ENCODE data around the gene PRSS50. TPM values are rescaled to one million over a fixed set of nuclear protein-coding genes. Genes with fewer than 3 reads are reported as not detected.

PRSS50 gene
- total RNA-seq, 1 experiment from 2014 or later = 0.70 TPM

DNA sequence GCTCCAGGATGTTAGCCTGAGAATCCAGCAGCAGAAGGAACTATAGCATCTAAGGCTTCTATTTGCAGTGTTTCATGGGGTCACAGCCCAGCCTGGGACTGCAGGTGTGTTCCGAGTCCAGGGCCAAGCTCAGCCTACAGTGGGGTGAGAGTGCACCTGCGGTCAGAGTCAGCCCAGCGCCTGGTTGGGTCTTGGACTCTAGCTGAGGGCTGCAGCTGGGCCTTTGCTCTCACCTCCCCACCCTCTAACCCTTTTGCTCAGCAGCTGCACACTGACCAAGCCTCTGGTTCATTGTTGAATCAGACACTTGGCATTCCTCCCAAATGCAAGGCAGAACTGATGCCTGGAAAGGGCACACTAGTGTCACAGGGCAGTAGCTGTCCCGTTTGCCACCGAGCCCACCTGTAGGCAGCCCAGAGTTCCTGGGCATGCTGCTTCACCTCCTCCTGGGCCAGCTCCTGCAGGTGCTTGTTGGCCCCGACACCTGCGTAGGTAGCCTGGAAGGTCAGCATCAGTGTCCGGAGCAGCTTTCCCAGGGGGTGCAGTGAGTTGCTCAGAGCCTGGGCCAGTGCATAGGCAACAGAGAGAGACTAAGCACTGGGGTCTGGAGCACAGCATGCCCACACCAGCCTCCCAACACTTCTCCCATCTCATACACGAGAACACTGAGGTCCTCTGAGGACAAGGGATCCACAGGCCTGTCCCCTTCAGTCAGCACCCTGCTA, 41.7 kb downstream of the PRSS50 start:
- DNase-seq (ENCODE audit: low spot score) (no peak), ATAC-seq (no peak)
- Mint-ChIP-seq H3K4me3 (no peak overlapping the region), H3K27ac (no peak overlapping the region), H3K4me1 (no peaks in the 10 kb centered on the region), H3K27me3 (ENCODE audit: low read depth) (no peaks in the 10 kb centered on the region), H3K9me3 (peaks cover 4% of the 10 kb centered on the region), H3K36me3 (peaks cover 3% of the 10 kb centered on the region)
- ChIA-PET CTCF (interaction anchor here (1.0 to 1.4 kb wide), 3 partner anchors 12 to 322 kb away, joined by 3 to 5 read pairs (median 4); no protein-coding TSS in a partner anchor), POLR2A (no interaction called here)
- no peak for TF ChIP-seq SMAD3 (CRISPR knock-in tag; IDR thresholded peaks at IDR 0.05; ENCODE audit: borderline replicate concordance)
- no peak for TF ChIP-seq TCF7 (CRISPR knock-in tag; IDR thresholded peaks at IDR 0.05; ENCODE audit: low read depth)
- TF ChIP-seq, protein P1, sequence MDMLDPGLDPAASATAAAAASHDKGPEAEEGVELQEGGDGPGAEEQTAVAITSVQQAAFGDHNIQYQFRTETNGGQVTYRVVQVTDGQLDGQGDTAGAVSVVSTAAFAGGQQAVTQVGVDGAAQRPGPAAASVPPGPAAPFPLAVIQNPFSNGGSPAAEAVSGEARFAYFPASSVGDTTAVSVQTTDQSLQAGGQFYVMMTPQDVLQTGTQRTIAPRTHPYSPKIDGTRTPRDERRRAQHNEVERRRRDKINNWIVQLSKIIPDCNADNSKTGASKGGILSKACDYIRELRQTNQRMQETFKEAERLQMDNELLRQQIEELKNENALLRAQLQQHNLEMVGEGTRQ (CRISPR knock-in tag; IDR thresholded peaks at IDR 0.05) = no peak
- TF ChIP-seq, protein P2, sequence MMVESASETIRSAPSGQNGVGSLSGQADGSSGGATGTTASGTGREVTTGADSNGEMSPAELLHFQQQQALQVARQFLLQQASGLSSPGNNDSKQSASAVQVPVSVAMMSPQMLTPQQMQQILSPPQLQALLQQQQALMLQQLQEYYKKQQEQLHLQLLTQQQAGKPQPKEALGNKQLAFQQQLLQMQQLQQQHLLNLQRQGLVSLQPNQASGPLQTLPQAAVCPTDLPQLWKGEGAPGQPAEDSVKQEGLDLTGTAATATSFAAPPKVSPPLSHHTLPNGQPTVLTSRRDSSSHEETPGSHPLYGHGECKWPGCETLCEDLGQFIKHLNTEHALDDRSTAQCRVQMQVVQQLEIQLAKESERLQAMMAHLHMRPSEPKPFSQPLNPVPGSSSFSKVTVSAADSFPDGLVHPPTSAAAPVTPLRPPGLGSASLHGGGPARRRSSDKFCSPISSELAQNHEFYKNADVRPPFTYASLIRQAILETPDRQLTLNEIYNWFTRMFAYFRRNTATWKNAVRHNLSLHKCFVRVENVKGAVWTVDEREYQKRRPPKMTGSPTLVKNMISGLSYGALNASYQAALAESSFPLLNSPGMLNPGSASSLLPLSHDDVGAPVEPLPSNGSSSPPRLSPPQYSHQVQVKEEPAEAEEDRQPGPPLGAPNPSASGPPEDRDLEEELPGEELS (CRISPR knock-in tag; IDR thresholded peaks at IDR 0.05) = no peak
- no peak for TF ChIP-seq EMX1 (CRISPR knock-in tag; IDR thresholded peaks at IDR 0.05)
- no peak for TF ChIP-seq CBFB (CRISPR knock-in tag; IDR thresholded peaks at IDR 0.05; ENCODE audit: low read depth)
- TF ChIP-seq, protein P3, sequence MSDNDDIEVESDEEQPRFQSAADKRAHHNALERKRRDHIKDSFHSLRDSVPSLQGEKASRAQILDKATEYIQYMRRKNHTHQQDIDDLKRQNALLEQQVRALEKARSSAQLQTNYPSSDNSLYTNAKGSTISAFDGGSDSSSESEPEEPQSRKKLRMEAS (CRISPR knock-in tag; IDR thresholded peaks at IDR 0.05) = no peak
- no peak for TF ChIP-seq JAZF1 (CRISPR knock-in tag; IDR thresholded peaks at IDR 0.05)
- no peak for TF ChIP-seq GABPB1 (CRISPR knock-in tag; IDR thresholded peaks at IDR 0.05)
- no peak for TF ChIP-seq ZNF396 (CRISPR knock-in tag; IDR thresholded peaks at IDR 0.05; ENCODE audit: borderline replicate concordance)
- TF ChIP-seq ELF4 (CRISPR knock-in tag; IDR thresholded peaks at IDR 0.05; ENCODE audit: low read depth) = no peak
- no peak for TF ChIP-seq ZNF317 (CRISPR knock-in tag; IDR thresholded peaks at IDR 0.05; ENCODE audit: borderline replicate concordance, low read depth)
- TF ChIP-seq NR3C1 (CRISPR knock-in tag; conservative IDR thresholded peaks at IDR 0.05; ENCODE audit: low read depth) = no peak
- TF ChIP-seq SP1 (CRISPR knock-in tag; conservative IDR thresholded peaks at IDR 0.05) = no peak
- TF ChIP-seq ZNF416 (CRISPR knock-in tag; IDR thresholded peaks at IDR 0.05) = no peak
- no peak for TF ChIP-seq ZNF219 (CRISPR knock-in tag; IDR thresholded peaks at IDR 0.05; ENCODE audit: borderline replicate concordance)
- TF ChIP-seq, protein P4, sequence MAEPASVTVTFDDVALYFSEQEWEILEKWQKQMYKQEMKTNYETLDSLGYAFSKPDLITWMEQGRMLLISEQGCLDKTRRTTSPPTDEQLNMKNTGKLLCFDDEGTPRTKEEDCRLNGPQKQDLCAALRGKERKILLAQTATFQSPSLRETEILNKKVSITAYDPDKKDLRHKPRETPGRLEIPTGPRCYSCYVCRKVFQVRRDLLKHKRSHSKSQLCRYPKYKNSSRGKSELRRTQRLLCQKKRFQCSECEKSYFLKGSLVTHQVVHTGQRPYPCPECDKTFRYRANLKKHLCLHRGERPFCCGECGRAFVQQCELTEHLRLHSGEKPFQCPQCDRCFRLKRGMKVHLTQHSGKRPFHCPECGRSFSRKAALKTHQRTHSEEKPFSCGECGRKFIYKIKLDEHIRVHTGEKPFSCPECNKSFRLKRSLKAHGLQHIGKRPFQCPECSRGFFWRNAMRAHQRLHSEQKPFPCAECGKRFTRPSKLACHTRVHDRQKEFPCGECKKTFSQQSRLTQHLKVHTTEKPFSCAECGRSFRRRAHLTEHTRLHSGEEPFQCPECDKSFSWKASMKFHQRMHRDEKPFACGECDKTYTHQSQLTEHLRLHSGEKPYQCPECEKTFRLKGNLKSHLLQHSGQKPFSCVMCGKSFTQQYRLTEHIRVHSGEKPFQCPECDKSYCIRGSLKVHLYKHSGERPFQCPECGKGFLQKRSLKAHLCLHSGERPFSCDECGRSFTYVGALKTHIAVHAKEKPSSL (CRISPR knock-in tag; conservative IDR thresholded peaks at IDR 0.05) = no peak
- no peak for TF ChIP-seq PRRX2 (CRISPR knock-in tag; IDR thresholded peaks at IDR 0.05)

DNA sequence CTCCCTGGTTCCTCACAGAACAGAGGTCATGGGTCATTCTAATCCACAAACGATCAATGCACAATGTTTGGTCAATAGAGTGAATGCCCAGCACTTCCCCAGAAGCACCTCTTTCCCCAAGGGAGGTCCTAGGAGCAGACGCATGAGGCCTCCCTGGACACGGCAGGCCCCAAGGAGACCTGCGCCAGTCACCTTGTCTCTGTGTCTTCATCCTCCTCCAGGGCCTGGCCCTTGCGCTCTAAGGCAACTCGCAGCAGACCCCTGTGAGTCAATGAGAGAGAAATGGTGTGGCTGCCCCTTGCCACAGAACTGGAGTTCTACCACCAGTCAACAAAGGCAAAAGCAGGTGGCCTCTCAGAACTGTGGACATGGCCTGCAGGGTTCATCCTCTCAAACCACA, 42.2 kb downstream of the PRSS50 start:
- Mint-ChIP-seq H3K4me1 (no peaks in the 10 kb centered on the region), H3K4me3 (no peak overlapping the region), H3K36me3 (peaks cover 3% of the 10 kb centered on the region), H3K27me3 (ENCODE audit: low read depth) (no peaks in the 10 kb centered on the region), H3K27ac (no peak overlapping the region), H3K9me3 (peaks cover 4% of the 10 kb centered on the region)
- TF ChIP-seq CREB1 (CRISPR knock-in tag; IDR thresholded peaks at IDR 0.05) (no peak), MXD4 (CRISPR knock-in tag; IDR thresholded peaks at IDR 0.05; ENCODE audit: borderline replicate concordance) (no peak), TCF7 (CRISPR knock-in tag; IDR thresholded peaks at IDR 0.05; ENCODE audit: low read depth) (no peak)
- TF ChIP-seq, protein P5, sequence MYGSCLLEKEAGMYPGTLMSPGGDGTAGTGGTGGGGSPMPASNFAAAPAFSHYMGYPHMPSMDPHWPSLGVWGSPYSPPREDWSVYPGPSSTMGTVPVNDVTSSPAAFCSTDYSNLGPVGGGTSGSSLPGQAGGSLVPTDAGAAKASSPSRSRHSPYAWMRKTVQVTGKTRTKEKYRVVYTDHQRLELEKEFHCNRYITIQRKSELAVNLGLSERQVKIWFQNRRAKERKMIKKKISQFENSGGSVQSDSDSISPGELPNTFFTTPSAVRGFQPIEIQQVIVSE (CRISPR knock-in tag; IDR thresholded peaks at IDR 0.05; ENCODE audit: borderline replicate concordance) = no peak
- TF ChIP-seq, protein P6, sequence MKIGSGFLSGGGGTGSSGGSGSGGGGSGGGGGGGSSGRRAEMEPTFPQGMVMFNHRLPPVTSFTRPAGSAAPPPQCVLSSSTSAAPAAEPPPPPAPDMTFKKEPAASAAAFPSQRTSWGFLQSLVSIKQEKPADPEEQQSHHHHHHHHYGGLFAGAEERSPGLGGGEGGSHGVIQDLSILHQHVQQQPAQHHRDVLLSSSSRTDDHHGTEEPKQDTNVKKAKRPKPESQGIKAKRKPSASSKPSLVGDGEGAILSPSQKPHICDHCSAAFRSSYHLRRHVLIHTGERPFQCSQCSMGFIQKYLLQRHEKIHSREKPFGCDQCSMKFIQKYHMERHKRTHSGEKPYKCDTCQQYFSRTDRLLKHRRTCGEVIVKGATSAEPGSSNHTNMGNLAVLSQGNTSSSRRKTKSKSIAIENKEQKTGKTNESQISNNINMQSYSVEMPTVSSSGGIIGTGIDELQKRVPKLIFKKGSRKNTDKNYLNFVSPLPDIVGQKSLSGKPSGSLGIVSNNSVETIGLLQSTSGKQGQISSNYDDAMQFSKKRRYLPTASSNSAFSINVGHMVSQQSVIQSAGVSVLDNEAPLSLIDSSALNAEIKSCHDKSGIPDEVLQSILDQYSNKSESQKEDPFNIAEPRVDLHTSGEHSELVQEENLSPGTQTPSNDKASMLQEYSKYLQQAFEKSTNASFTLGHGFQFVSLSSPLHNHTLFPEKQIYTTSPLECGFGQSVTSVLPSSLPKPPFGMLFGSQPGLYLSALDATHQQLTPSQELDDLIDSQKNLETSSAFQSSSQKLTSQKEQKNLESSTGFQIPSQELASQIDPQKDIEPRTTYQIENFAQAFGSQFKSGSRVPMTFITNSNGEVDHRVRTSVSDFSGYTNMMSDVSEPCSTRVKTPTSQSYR (CRISPR knock-in tag; IDR thresholded peaks at IDR 0.05) = no peak
- TF ChIP-seq, protein P7, sequence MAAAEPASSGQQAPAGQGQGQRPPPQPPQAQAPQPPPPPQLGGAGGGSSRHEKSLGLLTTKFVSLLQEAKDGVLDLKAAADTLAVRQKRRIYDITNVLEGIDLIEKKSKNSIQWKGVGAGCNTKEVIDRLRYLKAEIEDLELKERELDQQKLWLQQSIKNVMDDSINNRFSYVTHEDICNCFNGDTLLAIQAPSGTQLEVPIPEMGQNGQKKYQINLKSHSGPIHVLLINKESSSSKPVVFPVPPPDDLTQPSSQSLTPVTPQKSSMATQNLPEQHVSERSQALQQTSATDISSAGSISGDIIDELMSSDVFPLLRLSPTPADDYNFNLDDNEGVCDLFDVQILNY (CRISPR knock-in tag; IDR thresholded peaks at IDR 0.05) = no peak
- TF ChIP-seq, protein P1 (CRISPR knock-in tag; IDR thresholded peaks at IDR 0.05) = no peak
- ChIA-PET CTCF (interaction anchor here (1.0 to 1.4 kb wide), 3 partner anchors 11 to 323 kb away, joined by 3 to 5 read pairs (median 4); partner anchors contain the start of gene PRSS50), POLR2A (no interaction called here)
- ATAC-seq (no peak), DNase-seq (ENCODE audit: low spot score) (no peak)
